HG03565 (cell line): Measurements from ENCODE around the gene SYCE1.
A peak's percentile ranks its signal among the peaks of the same experiment; 100 is the strongest.
"Not testable (repeated sequence)": the region's sequence is repeated elsewhere in the genome, so short reads cannot be mapped to it uniquely, and the experiment has no call there.

ENCODE experiments used
- ATAC-seq: cut with Tn5 transposase; IDR thresholded peaks from one replicate; pipeline ENCODE4 v1.9.1; 2021; ENCODE audit warnings: mild to moderate bottlenecking, moderate library complexity; ENCODE audit not compliant: unreplicated experiment

SYCE1 gene

GRCh38 chr10:133559216-133559615, 6.2 kb downstream of the SYCE1 start:
- no peak for ATAC-seq

GRCh38 chr10:133557381-133557780, 8.0 kb downstream of the SYCE1 start:
- no peak for ATAC-seq

- no peak for ATAC-seq
Observed at GRCh38 chr10:133555521-133555920, 9.9 kb downstream of the SYCE1 start.

DNA sequence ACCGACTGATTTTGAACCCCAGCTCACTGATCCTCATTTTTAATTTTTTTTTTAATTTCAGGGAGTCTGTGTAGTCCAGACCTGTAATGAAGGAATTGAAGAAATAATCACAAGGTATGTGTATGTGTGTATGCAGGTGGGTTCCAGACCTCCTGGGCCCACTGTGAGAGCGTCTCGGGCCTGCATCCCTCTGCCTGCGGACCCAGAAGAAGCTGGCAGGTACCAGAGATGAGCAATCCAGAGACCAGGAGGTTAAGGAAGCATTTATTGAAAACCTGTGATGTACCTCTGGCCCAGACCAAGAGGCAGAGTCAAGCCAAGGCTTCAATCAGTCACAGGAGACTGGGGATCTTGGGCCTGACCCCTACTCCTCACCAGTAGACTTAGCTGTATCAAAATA, 10.8 kb downstream of the SYCE1 start:
- ATAC-seq, result no peak

- ATAC-seq, result no peak
Observed at GRCh38 chr10:133544506-133544905, 20.9 kb downstream of the SYCE1 start.

GRCh38 chr10:133541441-133541975, 23.9 kb downstream of the SYCE1 start:
- ATAC-seq, result not testable (repeated sequence)

DNA sequence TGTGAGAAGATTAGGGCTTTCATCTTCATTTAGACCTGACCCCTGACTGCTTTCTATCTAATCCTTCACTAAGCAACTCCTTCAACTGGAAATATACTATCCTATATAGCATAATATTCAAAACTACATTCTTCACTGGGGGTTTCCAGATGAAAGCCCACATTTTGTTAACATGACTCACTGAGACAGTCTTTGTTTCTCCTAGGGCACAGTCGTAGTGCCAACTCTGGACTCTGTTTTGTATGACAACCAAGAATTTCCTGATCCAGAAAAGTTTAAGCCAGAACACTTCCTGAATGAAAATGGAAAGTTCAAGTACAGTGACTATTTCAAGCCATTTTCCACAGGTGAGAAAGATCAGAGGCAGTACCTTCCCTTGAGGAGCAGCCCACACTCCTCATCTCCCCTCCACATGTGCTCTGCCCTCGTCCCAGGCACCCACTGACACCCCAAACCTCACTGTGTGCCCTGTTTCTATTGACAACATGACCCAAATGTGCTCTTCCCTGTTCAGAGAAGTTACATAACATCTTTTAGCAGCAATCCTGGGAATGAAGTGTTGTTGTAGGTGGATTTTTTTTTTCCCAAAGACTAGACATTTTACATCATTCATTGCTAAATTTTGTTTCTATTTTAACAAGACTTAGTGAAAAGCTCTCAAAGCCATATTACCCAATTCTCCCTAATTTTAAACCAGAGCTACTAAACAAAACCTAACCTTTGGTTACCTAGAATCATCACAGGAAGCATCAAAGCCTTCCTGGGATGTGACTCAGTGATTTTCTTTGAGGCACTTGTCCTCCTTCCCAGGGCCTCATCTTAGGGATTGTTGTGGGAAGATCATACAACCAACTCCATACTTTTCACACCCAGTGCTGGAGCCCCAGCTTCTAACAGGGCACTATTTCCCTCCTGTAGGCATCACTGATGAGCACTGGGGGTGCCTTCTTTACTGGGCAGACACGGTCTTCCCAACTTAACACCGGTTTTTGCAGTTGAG, 27.5 kb downstream of the SYCE1 start:
- ATAC-seq, result no peak

GRCh38 chr10:133536198-133536597, 29.2 kb downstream of the SYCE1 start:
- ATAC-seq, result no peak

- ATAC-seq, result no peak
Observed at GRCh38 chr10:133534417-133534816, 31.0 kb downstream of the SYCE1 start.

DNA sequence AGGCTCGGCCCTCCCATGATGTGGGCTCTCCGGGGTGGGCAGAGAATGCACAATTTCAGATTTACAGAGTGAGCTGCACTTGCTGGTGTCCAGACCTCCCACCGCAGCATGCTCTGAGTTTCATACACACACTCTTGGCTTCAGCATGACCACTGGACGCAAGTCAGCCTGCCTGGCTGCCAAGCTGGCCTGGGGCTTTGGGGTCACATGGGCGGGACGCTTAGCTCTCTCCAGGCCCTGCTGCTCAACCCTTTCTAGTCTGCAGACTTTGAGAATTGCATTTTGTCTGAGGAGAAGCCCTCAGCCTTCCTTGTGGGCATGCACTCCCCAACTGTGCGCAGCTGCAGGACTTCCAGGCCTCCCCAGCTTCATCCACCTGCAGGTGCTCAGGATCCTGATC, 32.5 kb downstream of the SYCE1 start:
- no peak for ATAC-seq

DNA sequence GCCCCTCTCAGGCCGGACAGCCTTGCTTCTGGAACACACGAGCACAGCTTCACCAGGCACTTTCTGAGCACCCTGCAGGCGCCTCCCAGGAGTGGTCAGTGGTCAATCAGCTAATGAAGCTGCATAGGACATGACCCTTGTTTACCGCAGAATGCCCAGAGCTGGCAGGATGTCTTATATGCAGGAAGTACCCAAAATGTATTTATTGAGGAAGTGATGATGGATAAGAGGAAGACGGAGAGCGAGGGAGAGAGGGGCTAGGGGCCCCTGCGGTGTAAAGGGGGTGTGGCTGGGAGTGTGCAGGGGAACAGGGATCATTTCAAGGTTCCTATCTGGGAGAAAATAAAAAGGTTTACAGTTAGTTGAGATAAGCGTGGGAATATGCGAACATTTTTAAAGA, 34.9 kb downstream of the SYCE1 start:
- ATAC-seq, result no peak

- no peak for ATAC-seq
Observed at GRCh38 chr10:133529576-133529946, 35.8 kb downstream of the SYCE1 start.

GRCh38 chr10:133528845-133529575, 36.4 kb downstream of the SYCE1 start:
- no peak for ATAC-seq

- no peak for ATAC-seq
Observed at GRCh38 chr10:133528296-133528844, 37.0 kb downstream of the SYCE1 start.

GRCh38 chr10:133527771-133528271, 37.6 kb downstream of the SYCE1 start:
- ATAC-seq, result no peak

GRCh38 chr10:133526957-133527588, 38.3 kb downstream of the SYCE1 start, which contains the start of gene CYP2E1:
TSS of gene CYP2E1 (plus strand) at chr10:133527363. CDS start at chr10:133527396, 33 bp downstream.
- ATAC-seq, result no peak

DNA sequence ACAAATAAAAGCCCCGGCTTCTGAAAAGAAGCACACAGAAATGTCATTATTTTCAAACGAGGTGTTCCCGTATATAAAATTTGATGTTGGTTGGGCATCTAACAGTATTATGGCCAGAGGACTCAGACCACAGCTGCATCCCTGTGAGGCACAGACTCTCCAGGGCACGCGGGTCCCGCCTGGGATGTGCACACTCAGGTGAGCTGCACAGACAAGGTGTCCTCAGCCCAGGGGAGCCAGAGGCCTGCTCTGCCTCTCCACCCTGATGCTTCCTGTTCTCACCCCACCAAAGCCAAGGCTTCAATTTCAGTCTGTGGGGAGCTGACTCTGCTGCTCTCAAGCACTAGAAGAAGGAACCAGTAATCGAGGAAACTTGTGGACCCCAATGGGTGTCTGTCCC, 39.9 kb downstream of the SYCE1 start:
- no peak for ATAC-seq

GRCh38 chr10:133523631-133524203, 41.7 kb downstream of the SYCE1 start:
- ATAC-seq, result no peak

DNA sequence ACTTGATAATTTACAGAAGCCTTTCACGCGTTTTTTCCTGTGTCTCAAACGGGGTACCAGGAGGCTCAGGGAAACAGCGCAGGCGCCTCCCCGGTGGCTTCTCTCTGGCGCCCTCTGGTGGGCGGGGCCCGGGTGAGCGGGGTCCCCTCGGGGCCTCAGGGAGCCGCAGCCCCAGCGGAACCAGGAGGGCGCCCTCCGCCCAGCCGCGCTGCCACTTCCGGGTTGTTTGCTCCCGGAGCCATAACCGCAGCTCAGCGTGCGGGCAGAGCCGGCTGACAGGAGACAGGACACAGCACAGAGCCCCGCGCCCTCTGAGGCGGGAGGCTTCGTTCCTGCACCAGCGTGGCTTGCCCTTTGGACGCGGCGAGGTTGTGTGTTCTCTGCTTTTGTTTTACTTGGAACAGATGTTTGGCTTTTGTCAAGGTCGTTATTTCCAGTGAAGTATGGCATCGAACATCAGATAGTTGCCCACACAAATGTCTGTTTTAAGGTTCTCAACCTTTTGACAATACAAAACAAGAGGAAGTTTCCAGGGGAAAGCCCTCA, 45.1 kb downstream of the SYCE1 start:
- peak; percentile 83 for ATAC-seq

- not testable (repeated sequence) for ATAC-seq
Observed at GRCh38 chr10:133518517-133518916, 46.9 kb downstream of the SYCE1 start.
